HG02840 (cell line): Measurements from ENCODE around the gene MTFP1.
"Not testable (repeated sequence)": the region's sequence is repeated elsewhere in the genome, so short reads cannot be mapped to it uniquely, and the experiment has no call there.

Experiments used
- ATAC-seq: cut with Tn5 transposase; IDR thresholded peaks from one replicate; pipeline ENCODE4 v1.9.1; 2021; ENCODE audit warnings: mild to moderate bottlenecking, moderate library complexity, moderate number of reproducible peaks; ENCODE audit not compliant: unreplicated experiment, low FRiP score

The MTFP1 gene

DNA sequence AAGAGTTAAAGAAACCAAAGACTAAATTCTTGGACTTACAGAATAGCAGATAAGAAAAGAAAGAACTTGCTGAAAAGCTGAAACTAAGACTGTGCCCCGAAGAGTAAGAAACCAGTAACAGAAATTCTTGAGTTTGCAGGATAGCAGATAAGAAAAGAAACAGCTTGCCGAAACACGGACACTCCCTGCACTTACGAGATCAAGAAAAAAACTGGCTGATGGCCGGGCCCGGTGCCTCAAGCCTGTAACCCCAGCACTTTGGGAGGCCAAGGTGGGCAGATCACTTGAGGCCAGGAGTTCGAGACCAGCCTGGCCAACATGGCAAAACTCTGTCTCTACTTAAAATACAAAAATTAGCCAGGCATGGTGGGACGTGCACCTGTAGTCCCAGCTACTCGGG, 25.9 kb downstream of the MTFP1 start:
- ATAC-seq = not testable (repeated sequence)

DNA sequence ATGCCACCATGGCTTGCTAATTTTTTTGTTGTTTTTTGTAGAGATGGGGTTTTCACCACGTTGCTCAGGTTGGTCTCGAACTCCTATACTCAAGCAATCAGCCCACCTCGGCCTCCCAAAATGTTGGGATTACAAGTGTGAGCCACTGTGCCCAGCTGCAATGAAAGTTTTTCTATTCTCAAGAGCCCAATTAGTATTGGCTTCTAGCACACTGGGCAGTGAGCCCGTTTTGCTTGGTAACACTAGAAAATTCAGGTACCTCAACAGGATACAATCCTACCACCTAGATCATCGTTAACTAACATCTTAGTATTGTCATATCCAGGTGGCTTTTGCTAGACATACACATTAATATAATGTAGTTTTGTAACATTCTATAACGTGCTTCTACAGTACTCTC, 27.3 kb downstream of the MTFP1 start:
- no peak for ATAC-seq

DNA sequence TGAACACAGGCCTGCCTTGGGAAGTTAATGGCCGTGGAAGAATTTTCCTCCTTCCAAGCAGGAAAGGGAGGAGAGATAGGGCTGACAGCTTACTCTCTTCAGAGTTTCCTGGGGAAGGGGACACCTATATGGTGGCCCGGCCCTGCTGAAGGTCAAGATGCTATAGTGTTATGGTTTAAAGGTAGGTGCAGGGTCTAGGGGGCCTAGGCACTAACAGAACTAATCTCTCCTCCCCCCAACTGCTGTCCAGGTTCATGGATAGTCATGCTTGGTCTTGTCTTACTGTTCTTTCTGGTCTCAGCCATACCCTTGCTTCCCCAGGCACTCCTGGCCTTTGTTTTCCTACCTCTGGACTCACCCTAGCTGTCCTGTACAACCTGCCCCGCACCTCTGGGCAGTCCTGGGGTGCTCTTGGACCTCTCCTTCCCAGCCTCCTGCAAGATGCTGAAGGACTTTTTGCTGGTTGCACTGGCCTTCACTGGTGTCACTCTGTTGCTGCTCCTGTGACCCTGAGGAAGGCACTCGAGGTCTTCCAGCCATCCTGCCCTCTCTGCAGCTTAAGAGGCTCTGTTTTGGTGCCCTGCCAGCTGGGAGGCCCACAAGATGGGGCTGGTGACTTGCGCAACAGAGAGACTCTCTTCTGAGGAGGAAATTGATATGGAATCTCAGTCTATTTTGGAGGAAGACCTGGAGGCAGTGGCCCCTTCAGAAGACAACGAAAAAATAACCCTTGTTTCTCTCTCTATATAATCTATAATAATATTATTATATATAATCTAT, 28.4 kb downstream of the MTFP1 start:
- ATAC-seq = no peak

DNA sequence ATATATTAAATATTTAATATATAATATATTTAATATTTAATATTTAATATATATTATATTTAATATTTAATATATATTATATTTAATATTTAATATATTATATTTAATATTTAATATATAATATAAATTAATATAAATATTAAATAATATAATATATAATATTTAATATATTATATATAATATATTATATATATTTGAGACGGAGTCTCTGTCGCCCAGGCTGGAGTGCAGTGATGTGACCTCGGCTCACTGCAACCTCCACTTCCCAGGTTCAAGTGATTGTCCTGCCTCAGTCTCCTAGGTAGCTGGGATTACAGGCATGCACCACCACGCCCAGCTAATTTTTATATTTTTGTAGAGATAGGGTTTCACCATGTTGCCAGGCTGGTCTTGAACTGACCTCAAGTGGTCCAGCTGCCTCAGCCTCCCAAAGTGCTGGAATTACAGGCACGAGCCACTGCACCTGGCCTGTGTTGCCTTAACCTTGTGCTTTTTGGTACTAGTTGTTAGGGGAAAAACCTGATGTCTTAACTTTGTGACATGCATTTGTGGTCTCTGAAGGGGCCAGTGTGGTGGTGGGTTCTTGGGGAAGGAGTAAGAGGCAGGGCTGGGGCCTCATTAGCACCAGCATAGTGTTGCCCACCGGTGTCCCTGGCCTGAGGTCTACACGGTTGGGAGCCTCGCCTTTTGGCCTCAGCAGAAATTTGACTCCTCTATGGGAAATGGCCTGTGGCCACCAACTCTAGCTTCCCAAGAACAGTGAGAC, 29.7 kb downstream of the MTFP1 start:
- ATAC-seq = no peak

DNA sequence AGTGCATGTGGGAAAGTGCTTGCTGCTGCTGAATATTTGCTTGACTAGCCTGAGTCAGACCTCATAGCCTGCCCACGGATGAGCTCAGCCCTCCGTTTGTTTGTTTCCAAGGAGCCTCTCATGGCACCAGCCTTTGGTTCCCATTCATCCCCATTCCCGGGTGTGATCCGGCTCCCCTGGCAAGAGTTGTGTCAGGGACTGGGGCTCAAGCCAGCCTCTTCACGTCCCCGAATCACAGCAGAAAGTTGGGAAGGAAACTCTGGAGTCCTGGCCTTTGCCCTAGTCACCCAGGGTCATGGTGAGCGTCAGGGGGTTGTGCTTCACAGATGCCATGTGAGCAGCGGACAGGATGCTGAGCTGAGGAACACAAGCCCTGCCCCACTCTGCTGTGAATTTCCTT, 32.4 kb downstream of the MTFP1 start:
- no peak for ATAC-seq

DNA sequence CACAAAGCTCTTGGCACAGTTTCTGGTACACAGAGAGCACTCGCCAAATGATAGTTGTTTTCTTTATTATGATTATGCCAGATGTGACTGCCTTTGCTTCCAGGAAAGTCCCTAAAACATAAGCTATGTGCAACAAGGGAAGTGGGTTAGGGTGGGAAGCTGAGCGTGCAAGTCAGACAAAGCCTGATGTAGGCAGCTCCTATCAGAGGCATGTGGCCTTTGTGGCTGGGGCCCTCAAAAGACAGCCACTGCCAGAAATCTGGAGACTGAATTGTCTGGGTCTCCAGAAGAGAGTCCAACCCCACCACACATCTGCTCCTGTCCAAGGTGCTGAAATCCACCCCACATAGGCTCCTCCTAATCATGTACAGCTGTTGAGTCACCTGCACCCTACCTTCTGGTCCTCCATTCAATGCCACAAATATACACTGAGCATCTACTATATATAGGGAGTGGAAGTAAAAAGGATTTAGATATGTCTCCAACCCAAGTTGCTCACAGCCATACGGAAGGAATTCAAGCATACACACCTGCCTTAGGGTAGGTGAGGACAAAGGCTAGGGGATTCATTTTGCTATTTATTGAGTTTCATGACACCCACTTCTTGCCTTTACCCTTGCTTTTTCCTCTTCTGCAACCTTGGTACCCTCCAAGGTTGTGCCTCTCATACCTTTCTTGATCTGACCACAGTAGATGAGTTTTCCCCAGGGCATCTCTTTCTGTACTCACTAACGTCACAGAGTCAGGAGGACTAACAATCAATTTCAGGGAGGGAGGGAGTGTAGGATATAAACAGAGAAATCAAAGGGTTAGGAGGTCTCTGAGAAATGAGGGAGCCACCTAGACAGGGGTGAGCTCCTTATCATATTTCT, 33.8 kb downstream of the MTFP1 start:
- ATAC-seq = no peak

DNA sequence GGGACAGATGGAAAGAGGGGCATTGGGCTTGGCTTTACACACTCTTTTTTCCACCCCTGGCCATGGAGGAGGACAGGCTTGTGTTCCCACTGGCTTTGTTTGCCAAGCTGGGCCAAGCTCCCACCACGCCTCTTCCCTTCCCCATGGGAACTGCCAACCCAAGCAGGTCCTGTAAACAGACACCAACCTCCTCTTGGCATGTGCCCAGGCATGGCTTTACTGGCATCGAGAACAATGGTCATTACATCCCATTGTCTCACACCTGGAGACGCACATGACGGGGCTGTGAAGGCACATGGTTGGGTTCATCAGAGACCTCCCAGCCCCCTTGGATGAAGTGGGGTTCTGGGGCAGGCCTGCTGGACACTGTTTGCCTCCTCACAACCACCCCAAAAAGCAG, 34.6 kb downstream of the MTFP1 start:
- no peak for ATAC-seq

DNA sequence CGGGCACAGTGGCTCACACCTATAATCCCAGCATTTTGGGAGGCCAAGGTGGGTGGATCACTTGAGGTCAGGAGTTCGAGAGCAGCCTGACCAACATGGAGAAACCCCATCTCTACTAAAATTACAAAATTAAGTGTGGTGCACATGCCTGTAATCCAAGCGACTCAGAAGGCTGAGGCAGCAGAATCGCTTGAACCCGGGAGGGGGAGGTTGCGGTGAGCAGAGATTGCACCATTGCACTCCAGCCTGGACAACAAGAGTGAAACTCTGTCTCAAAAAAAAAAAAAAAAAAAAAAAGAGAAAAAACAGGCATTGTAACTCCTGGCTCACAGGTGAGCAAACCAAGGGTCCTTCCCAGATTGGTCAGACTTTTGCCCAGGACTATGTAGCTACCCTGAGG, 35.0 kb downstream of the MTFP1 start:
- ATAC-seq = not testable (repeated sequence)

DNA sequence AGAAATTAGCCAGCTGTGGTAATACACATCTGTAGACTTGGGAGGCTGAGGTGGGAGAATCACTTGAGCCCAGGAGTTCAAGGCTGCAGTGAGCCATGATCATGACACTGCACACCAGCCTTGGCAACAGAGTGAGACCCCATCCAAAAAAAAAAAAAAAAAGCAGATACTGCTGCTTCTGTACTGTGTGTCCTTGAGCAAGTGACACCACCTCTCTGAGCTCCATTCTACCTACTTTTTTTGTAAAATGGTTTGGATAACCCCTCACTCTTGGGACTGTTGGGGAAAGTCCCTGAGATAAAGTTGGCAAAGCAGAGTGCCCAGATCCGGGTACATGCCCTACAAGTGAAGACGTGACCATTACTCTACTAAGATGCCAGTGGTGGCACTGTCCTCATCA, 43.6 kb downstream of the MTFP1 start:
- ATAC-seq = no peak

DNA sequence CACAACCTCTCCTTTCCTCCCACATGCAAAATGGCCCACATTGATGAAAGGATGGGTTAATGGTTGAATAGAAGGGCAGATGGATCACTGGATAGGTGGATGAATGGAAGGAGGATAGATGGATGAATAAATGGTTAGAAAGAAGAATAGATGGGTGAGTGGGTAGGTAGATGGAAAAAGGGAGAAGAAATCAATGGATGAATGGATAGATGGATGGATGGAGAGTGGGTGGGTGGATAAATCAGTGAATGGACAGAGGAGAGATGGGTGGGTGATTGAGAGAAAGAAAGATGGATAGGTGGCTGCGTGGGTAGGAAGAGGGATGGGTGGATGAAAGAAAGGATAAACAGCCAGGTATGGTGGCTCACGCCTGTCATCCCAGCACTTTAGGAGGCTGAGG, 45.1 kb downstream of the MTFP1 start:
- no peak for ATAC-seq

DNA sequence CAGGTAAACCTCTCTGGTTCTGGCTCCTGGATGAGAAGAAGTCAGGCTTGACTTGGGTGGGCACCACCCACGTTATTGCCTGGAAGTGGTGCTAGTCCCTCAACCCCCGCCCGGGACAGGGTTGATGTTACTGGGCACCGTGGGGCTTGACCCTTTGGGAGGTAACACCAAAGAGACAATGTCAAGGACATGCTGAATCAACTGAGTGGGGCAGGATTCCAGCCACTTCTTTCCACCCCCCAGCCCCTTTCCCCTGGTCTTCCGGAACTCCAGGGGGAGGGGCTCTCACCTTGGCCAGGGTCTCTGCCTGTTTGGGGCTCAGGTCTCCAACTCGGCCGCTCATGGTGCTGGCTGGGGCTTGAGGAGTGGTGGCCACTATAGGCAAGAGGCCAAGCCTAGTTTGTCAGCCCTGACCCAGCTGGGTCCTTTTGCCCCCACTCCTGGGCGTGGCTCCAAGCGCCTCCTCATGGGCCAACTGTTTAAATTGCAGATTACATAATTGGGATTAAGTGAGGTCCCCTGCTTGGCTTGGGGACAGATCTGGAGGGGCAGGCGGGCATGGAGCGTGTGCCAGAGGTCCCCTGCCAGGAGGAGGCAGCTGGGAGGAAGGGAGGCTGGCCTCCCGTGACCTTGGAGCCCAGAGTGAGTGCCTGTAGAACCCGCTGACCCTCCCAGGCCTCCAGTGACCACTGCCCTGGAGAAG, 46.2 kb downstream of the MTFP1 start, which contains the start of gene SEC14L3:
SEC14L3 (minus strand) TSS at position 402 of the 703 bp plus-strand sequence; CDS start at position 343, 59 bp downstream.
- no peak for ATAC-seq

DNA sequence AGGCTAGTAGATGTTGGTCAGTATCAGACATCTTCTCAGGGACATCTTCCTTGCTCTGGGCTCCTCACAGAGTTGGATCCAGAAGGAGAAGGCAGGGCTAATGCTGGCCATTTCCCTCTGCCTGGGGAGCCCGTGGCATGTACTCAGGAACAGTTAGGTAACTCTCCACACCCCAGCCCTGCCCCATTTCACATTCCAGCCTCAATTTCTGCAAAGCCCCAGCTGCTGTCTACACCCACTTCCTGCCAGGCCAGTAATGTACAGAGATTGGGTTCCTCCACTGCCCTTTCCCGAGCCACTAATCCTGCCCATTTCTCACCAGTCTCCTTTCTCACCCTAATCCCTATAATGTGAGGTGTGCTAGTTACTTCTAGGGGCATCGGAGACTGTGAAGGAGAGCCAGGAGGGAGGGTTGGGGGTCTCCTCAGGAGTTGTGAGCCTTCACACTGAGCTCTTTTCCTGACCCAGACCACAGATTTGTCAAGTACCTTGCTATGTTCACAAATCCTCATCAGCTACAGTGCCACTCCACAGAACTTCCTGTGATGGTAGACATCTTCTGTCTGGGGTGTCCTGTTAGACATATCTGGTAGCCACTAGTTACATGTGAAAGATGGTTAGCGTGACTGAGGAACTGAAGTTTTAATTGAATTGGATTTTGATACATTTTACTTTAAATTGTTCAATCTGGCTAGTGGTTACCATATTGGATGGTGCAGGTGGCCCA, 47.6 kb downstream of the MTFP1 start:
- no peak for ATAC-seq

DNA sequence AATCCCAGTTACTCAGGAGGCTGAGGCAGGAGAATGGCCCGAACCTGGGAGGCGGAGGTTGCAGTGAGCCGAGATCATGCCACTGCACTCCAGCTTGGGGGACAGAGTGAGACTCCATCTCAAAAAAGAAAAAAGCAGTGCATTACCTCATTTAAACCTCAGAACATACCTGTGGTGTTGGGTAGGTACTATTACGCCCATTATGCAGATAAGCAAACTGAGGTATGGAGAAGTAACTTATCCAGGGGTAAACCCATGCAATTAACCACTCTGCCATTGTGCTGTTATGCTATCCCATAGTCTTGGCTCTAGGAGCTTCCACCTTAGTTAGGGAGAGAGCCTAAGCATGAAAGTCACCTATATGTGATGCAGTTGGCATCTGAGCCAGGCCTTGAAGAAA, 48.6 kb downstream of the MTFP1 start:
- ATAC-seq = no peak

DNA sequence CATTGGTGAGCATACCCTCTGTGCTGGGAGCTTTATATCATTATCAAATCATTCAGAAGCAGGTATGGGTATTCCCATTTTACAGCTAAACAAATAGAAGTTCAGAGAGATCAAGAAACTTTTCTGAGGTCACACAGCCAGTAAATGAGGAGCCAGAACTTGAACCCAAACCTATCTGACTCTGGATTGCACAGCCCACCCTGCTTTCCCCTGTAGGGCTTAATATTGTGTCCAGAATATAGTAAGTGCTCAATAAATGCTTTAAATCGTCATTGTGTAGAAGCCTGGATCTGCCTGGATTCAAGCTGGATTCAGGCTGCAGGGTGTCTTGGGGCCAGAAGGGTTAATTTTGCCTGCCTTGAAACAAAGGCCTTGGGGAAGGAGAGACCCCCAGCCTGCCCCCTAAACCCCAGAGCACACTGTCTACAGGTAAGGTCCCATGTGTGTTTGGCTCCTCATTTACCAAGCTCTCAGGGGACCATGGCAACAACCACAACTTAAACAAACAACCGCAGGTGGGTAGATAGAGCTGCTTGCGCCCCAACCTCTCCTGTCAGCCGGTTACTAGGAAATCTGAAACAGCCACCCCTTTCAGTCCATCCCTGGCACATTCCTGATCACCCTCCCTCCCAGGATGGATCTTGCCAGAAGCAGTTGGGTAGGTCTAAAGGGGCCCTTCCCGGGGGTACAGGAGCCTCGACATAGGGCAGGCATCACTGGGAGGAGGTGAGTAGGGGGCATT, 49.3 kb downstream of the MTFP1 start:
- no peak for ATAC-seq
